ENCODE results near the gene SCN1A.

DNA sequence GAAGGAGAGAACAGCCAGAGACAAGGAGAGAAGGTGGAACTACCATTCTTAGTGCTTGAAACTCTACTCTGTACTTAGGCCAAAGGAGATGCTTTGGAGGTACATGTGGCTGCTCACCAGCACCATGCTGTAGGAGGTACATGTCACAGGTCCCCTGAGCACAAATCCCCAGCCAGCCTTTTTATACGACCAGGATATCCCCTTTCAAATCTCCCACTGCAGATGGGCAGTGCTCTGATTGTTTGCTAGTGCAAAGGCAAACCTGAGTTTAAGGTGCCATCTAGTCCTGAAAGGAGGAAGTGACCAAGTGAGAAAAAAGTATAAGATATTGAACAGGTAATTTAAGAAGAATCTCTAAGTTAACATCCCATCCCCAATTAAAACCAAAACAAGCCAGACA lies 157.2 kb downstream of the SCN1A start:
- no peak for TF ChIP-seq CTCF (IDR thresholded peaks at IDR 0.05)
- TF ChIP-seq POLR2A (IDR thresholded peaks at IDR 0.05): no peak

Measured in vagina (tissue), 2 donors.